Left hindlimb (tissue), 1 donor: ENCODE results near the gene MPG.
"Not testable (repeated sequence)": the region's sequence is repeated elsewhere in the genome, so short reads cannot be mapped to it uniquely, and the experiment has no call there.

Source experiments
- DNase-seq: peaks from one replicate; pipeline ENCODE4 v3.0.0-alpha.2; 2018

MPG gene

GRCh38 chr16:77807-78443 lies at the start of gene MPG:
TSS of gene MPG (plus strand) at chr16:78225. CDS start at chr16:78310, 85 bp downstream.
- DNase-seq = peak; percentile 92

- not testable (repeated sequence) for DNase-seq
These were observed 47.4 kb upstream of the MPG start for GRCh38 chr16:30627-31026.

- DNase-seq = not testable (repeated sequence)
These were observed 44.7 kb upstream of the MPG start for GRCh38 chr16:33154-33876.

GRCh38 chr16:33877-34647 lies 44.0 kb upstream of the MPG start:
- no peak for DNase-seq

GRCh38 chr16:34648-34987 lies 43.4 kb upstream of the MPG start:
- no peak for DNase-seq

GRCh38 chr16:35011-35677 lies 42.9 kb upstream of the MPG start:
- no peak for DNase-seq

GRCh38 chr16:35678-36305 lies 42.2 kb upstream of the MPG start:
- DNase-seq = no peak

- no peak for DNase-seq
These were observed 41.6 kb upstream of the MPG start for GRCh38 chr16:36336-36984.

- DNase-seq = no peak
These were observed 40.5 kb upstream of the MPG start for GRCh38 chr16:37511-37910.

GRCh38 chr16:38206-38605 lies 39.8 kb upstream of the MPG start:
- DNase-seq = not testable (repeated sequence)

- no peak for DNase-seq
These were observed 38.8 kb upstream of the MPG start for GRCh38 chr16:38941-39892.

GRCh38 chr16:41439-42068 lies 36.5 kb upstream of the MPG start:
- DNase-seq = no peak

GRCh38 chr16:42069-42457 lies 36.0 kb upstream of the MPG start:
- no peak for DNase-seq

GRCh38 chr16:42691-43090 lies 35.3 kb upstream of the MPG start:
- no peak for DNase-seq

- DNase-seq = no peak
These were observed 34.7 kb upstream of the MPG start for GRCh38 chr16:43294-43693.

- no peak for DNase-seq
These were observed 33.4 kb upstream of the MPG start for GRCh38 chr16:44655-45054.

GRCh38 chr16:45454-45853 lies 32.6 kb upstream of the MPG start:
- DNase-seq = no peak

GRCh38 chr16:46510-46909 lies 31.5 kb upstream of the MPG start:
- not testable (repeated sequence) for DNase-seq

- DNase-seq = no peak
These were observed 30.8 kb upstream of the MPG start for GRCh38 chr16:47234-47633.

GRCh38 chr16:50769-51591 lies 27.0 kb upstream of the MPG start:
- DNase-seq = no peak
